AML-193 (cell line): ENCODE data around the gene KANSL1.

Source experiments
- DNase-seq, 2 experiments: peaks; one replicate each; lab custom pipeline; 2025; lab: John Stamatoyannopoulos, UW

KANSL1 gene

GRCh38 chr17:46000757-46001156, 192.5 kb downstream of the KANSL1 start:
- DNase-seq = no peak

GRCh38 chr17:46000292-46000691, 192.9 kb downstream of the KANSL1 start:
- no peak for DNase-seq

- DNase-seq = no peak
Observed at GRCh38 chr17:45999900-46000290, 193.3 kb downstream of the KANSL1 start.

- no peak for DNase-seq
Observed at GRCh38 chr17:45998987-45999899, 194.0 kb downstream of the KANSL1 start, which contains the start of gene STH. STH (plus strand) TSS chr17:45999250; CDS start chr17:45999280, 30 bp downstream.

GRCh38 chr17:45997624-45998023, 195.6 kb downstream of the KANSL1 start:
- no peak for DNase-seq

GRCh38 chr17:45997166-45997565, 196.1 kb downstream of the KANSL1 start:
- no peak for DNase-seq

GRCh38 chr17:45996282-45996937, 196.8 kb downstream of the KANSL1 start:
- DNase-seq = no peak

- DNase-seq = no peak
Observed at GRCh38 chr17:45995627-45996270, 197.5 kb downstream of the KANSL1 start.

GRCh38 chr17:45994987-45995386, 198.2 kb downstream of the KANSL1 start:
- DNase-seq = no peak

- DNase-seq = no peak
Observed at GRCh38 chr17:45993962-45994627, 199.1 kb downstream of the KANSL1 start.

GRCh38 chr17:45992904-45993303, 200.3 kb downstream of the KANSL1 start:
- no peak for DNase-seq

GRCh38 chr17:45992175-45992574, 201.1 kb downstream of the KANSL1 start:
- no peak for DNase-seq

GRCh38 chr17:45991341-45991740, 201.9 kb downstream of the KANSL1 start:
- no peak for DNase-seq

GRCh38 chr17:45990886-45991285, 202.3 kb downstream of the KANSL1 start:
- DNase-seq = peak in 1 of 2 experiments; percentile 11

GRCh38 chr17:45989759-45990158, 203.5 kb downstream of the KANSL1 start:
- no peak for DNase-seq

GRCh38 chr17:45987706-45988105, 205.5 kb downstream of the KANSL1 start:
- no peak for DNase-seq

GRCh38 chr17:45986056-45986455, 207.2 kb downstream of the KANSL1 start:
- DNase-seq = no peak

- no peak for DNase-seq
Observed at GRCh38 chr17:45985447-45985846, 207.8 kb downstream of the KANSL1 start.

GRCh38 chr17:45984368-45984767, 208.9 kb downstream of the KANSL1 start:
- no peak for DNase-seq

GRCh38 chr17:45983614-45984310, 209.5 kb downstream of the KANSL1 start:
- DNase-seq = no peak

- DNase-seq = no peak
Observed at GRCh38 chr17:45982791-45983613, 210.2 kb downstream of the KANSL1 start.
